H1 (cell line): ENCODE data around the gene C19orf53. TPM values are rescaled to one million over a fixed set of nuclear protein-coding genes. Genes with fewer than 3 reads are reported as not detected.
A peak's percentile ranks its signal among the peaks of the same experiment; 100 is the strongest.

Experiments
- CTCF ChIA-PET: fragments of 300-600 bp; sonication (Branson Sonifier 250); formaldehyde crosslinking; loops from one replicate; lab custom pipeline; 2021; ENCODE audit not compliant: partially characterized antibody; lab: Charles Lee
- POLR2A ChIA-PET: fragments of 300-600 bp; sonication (Branson Sonifier 250); formaldehyde crosslinking; loops from one replicate; lab custom pipeline; 2021; ENCODE audit warnings: inconsistent platforms; ENCODE audit not compliant: partially characterized antibody; lab: Charles Lee
- DNase-seq, 2 experiments: peaks; one replicate each; pipeline versions ENCODE4 v3.0.0 to v3.0.0-alpha.2; 2010 to 2022; ENCODE audit warnings: low spot score in 2 of 2, low read depth in 1 of 2, mixed read lengths in 1 of 2
- FAIRE-seq: peaks from 2 replicates; lab custom pipeline; 2011; peaks lifted over from hg19 to GRCh38; lab: Jason Lieb, UNC
- H2AFZ ChIP-seq: 2 replicates; pipeline ENCODE4 v1.8.1; 2012; ENCODE audit warnings: low read length, inconsistent platforms
- H2AK5ac ChIP-seq: 2 replicates; pipeline ENCODE4 v1.6.1; 2013; ENCODE audit warnings: low read depth, low read length
- H2BK120ac ChIP-seq: replicated peaks from 2 replicates; pipeline ENCODE3; 2013; ENCODE audit warnings: low read depth, low read length, inconsistent platforms
- H2BK12ac ChIP-seq: 2 replicates; pipeline ENCODE4 v1.6.1; 2013; ENCODE audit warnings: low read depth, low read length
- H2BK15ac ChIP-seq: 2 replicates; pipeline ENCODE4 v1.6.1; 2013; ENCODE audit warnings: low read length
- H2BK20ac ChIP-seq: 2 replicates; pipeline ENCODE4 v1.6.1; 2013; ENCODE audit warnings: low read length
- H2BK5ac ChIP-seq: 2 replicates; pipeline ENCODE4 v1.6.1; 2013; ENCODE audit warnings: low read depth, low read length
- H3K14ac ChIP-seq: 2 replicates; pipeline ENCODE4 v1.6.1; 2013; ENCODE audit warnings: inconsistent platforms; ENCODE audit not compliant: insufficient read length
- H3K18ac ChIP-seq: 2 replicates; pipeline ENCODE4 v1.6.1; 2013; ENCODE audit warnings: low read length; ENCODE audit errors: extremely low read depth
- H3K23ac ChIP-seq: 2 replicates; pipeline ENCODE4 v1.6.1; 2013; ENCODE audit warnings: inconsistent platforms; ENCODE audit not compliant: insufficient read length
- H3K23me2 ChIP-seq: 2 replicates; pipeline ENCODE4 v1.6.1; 2013; ENCODE audit warnings: low read depth, low read length
- H3K27ac ChIP-seq: 2 replicates; pipeline ENCODE4 v1.6.1; 2011; ENCODE audit warnings: low read depth, low read length, inconsistent platforms
- H3K27me3 ChIP-seq, 4 experiments: replicated peaks in 1 of 4; 1 replicate in 1 of 4; 2 replicates in 3 of 4; pipeline versions ENCODE4 v1.6.1 to v1.8.1; 2011 to 2013; ENCODE audit warnings: low read length in 3 of 4, mild to moderate bottlenecking in 3 of 4, inconsistent platforms in 2 of 4, mixed read lengths in 2 of 4, moderate library complexity in 1 of 4; ENCODE audit not compliant: control insufficient read depth in 3 of 4, insufficient read depth in 3 of 4; ENCODE audit errors: extremely low read depth in 1 of 4
- H3K36me3 ChIP-seq, 4 experiments: 2 replicates each; pipeline versions ENCODE4 v1.6.1 to v1.8.1; 2011 to 2013; ENCODE audit warnings: mild to moderate bottlenecking in 4 of 4, low read length in 3 of 4, moderate library complexity in 2 of 4, control low read depth in 1 of 4, inconsistent platforms in 1 of 4; ENCODE audit not compliant: insufficient read depth in 4 of 4, control insufficient read depth in 2 of 4
- H3K4ac ChIP-seq: replicated peaks from 2 replicates; pipeline ENCODE3; 2013; ENCODE audit warnings: low read length, low read depth, mixed read lengths, inconsistent platforms; ENCODE audit not compliant: insufficient read length
- H3K4me1 ChIP-seq, 4 experiments: replicated peaks in 1 of 4; 1 replicate in 1 of 4; 2 replicates in 3 of 4; pipeline versions ENCODE4 v1.6.1 to v1.8.1; 2011 to 2013; ENCODE audit warnings: low read length in 3 of 4, inconsistent platforms in 2 of 4, mixed read lengths in 1 of 4; ENCODE audit not compliant: insufficient read depth in 4 of 4, control insufficient read depth in 3 of 4
- H3K4me2 ChIP-seq, 2 experiments: 2 replicates each; pipeline versions ENCODE4 v1.6.1 to v1.8.1; 2011 to 2013; ENCODE audit warnings: low read depth in 2 of 2, low read length in 2 of 2, control low read depth in 1 of 2, inconsistent platforms in 1 of 2, mild to moderate bottlenecking in 1 of 2; ENCODE audit not compliant: insufficient read depth in 1 of 2
- H3K4me3 ChIP-seq, 4 experiments: fragments of 200-600, 300-600 bp in 1 of 4; sonication (generic), shearing (Covaris generic), sonication (Bioruptor Twin) in 1 of 4; 2 replicates each; pipeline versions ENCODE4 v1.5.1 to v1.8.1; 2011 to 2016; ENCODE audit warnings: low read length in 4 of 4, low read depth in 3 of 4, control low read depth in 2 of 4, inconsistent platforms in 2 of 4, mild to moderate bottlenecking in 2 of 4, mixed read lengths in 1 of 4, moderate library complexity in 1 of 4; ENCODE audit not compliant: insufficient read depth in 2 of 4; ENCODE audit errors: extremely low read depth in 1 of 4
- H3K56ac ChIP-seq: replicated peaks from 2 replicates; pipeline ENCODE3; 2013; ENCODE audit warnings: low read depth, mild to moderate bottlenecking, mixed read lengths, low read length, inconsistent platforms; ENCODE audit not compliant: insufficient read length
- H3K79me1 ChIP-seq: 2 replicates; pipeline ENCODE4 v1.6.1; 2013; ENCODE audit warnings: low read depth, low read length, control low read depth
- H3K79me2 ChIP-seq, 2 experiments: 2 replicates each; pipeline versions ENCODE4 v1.6.1 to v1.8.1; 2012 to 2013; ENCODE audit warnings: low read length in 2 of 2, mild to moderate bottlenecking in 2 of 2, inconsistent platforms in 1 of 2; ENCODE audit not compliant: insufficient read depth in 2 of 2, control insufficient read depth in 1 of 2
- H3K9ac ChIP-seq, 4 experiments: replicated peaks in 1 of 4; 1 replicate in 1 of 4; 2 replicates in 3 of 4; pipeline versions ENCODE4 v1.6.1 to v1.8.1; 2011 to 2013; ENCODE audit warnings: low read depth in 3 of 4, low read length in 3 of 4, control low read depth in 2 of 4, mild to moderate bottlenecking in 2 of 4, moderate library complexity in 2 of 4, inconsistent platforms in 1 of 4; ENCODE audit errors: extremely low read depth in 1 of 4
- H3K9me3 ChIP-seq, 2 experiments: 2 replicates each; pipeline versions ENCODE4 v1.6.1 to v1.8.1; 2012 to 2013; ENCODE audit warnings: mild to moderate bottlenecking in 2 of 2, moderate library complexity in 2 of 2, control low read depth in 1 of 2, inconsistent platforms in 1 of 2, low read depth in 1 of 2, low read length in 1 of 2, mixed read lengths in 1 of 2; ENCODE audit not compliant: insufficient read depth in 2 of 2
- H4K20me1 ChIP-seq, 2 experiments: replicated peaks in 1 of 2; 2 replicates each; pipeline versions ENCODE3 to v1.8.1; 2011 to 2013; ENCODE audit warnings: inconsistent platforms in 2 of 2, low read length in 2 of 2, mild to moderate bottlenecking in 1 of 2; ENCODE audit not compliant: insufficient read depth in 2 of 2, control insufficient read depth in 1 of 2
- H4K5ac ChIP-seq: 2 replicates; pipeline ENCODE4 v1.6.1; 2013; ENCODE audit warnings: low read length, low read depth, mixed read lengths, inconsistent platforms; ENCODE audit not compliant: insufficient read length
- H4K8ac ChIP-seq: 2 replicates; pipeline ENCODE4 v1.8.0; 2013; ENCODE audit warnings: mild to moderate bottlenecking, moderate library complexity, low read length, inconsistent platforms; ENCODE audit not compliant: insufficient read depth; ENCODE audit errors: extremely low read depth
- H4K91ac ChIP-seq: replicated peaks from 2 replicates; pipeline ENCODE3; 2013; ENCODE audit warnings: low read length, mixed read lengths, inconsistent platforms; ENCODE audit not compliant: insufficient read length
- BACH1 ChIP-seq: IDR thresholded peaks from 2 replicates; pipeline ENCODE4 v1.6.1; 2012; ENCODE audit warnings: low read length, improper control_type of control experiment
- CHD2 ChIP-seq: IDR thresholded peaks from 2 replicates; pipeline ENCODE4 v1.6.1; 2012; ENCODE audit warnings: low read length, improper control_type of control experiment
- CREB1 ChIP-seq: IDR thresholded peaks from 2 replicates; pipeline ENCODE4 v1.6.1; 2012; ENCODE audit warnings: inconsistent platforms
- EZH2 ChIP-seq: fragments of 200-600 bp; sonication (generic); IDR thresholded peaks from 2 replicates; pipeline ENCODE4 v1.7.1; 2012; ENCODE audit warnings: low read depth, mild to moderate bottlenecking, moderate library complexity, low read length, inconsistent platforms; ENCODE audit not compliant: severe bottlenecking
- HDAC2 ChIP-seq, 2 experiments: fragments of 300-600 bp in 1 of 2; sonication (generic) in 1 of 2; IDR thresholded peaks; 2 replicates each; pipeline ENCODE4 v1.6.1; 2011 to 2012; ENCODE audit warnings: low read depth in 2 of 2, low read length in 2 of 2, mild to moderate bottlenecking in 2 of 2, moderate library complexity in 2 of 2, borderline replicate concordance in 1 of 2, inconsistent platforms in 1 of 2
- JUND ChIP-seq: IDR thresholded peaks from 2 replicates; pipeline ENCODE4 v1.6.1; 2011; ENCODE audit warnings: mild to moderate bottlenecking, improper control_type of control experiment, low read length
- RAD21 ChIP-seq, 2 experiments: IDR thresholded peaks in 1 of 2; conservative IDR thresholded peaks in 1 of 2; 2 replicates each; pipeline ENCODE4 v1.6.1; 2011; ENCODE audit warnings: low read depth in 2 of 2, low read length in 2 of 2, improper control_type of control experiment in 1 of 2, inconsistent platforms in 1 of 2, mild to moderate bottlenecking in 1 of 2, moderate library complexity in 1 of 2
- RFX5 ChIP-seq: IDR thresholded peaks from 2 replicates; pipeline ENCODE4 v1.6.1; 2011; ENCODE audit warnings: low read depth, low read length, improper control_type of control experiment, borderline replicate concordance
- SP2 ChIP-seq: IDR thresholded peaks from 2 replicates; pipeline ENCODE4 v1.6.1; 2012; ENCODE audit warnings: mild to moderate bottlenecking, low read length, inconsistent platforms
- TBP ChIP-seq: IDR thresholded peaks from 2 replicates; pipeline ENCODE4 v1.6.1; 2011; ENCODE audit warnings: low read depth, low read length, improper control_type of control experiment
- TCF12 ChIP-seq: IDR thresholded peaks from 2 replicates; pipeline ENCODE4 v1.6.1; 2011; ENCODE audit warnings: low read depth, mild to moderate bottlenecking, low read length
- TEAD4 ChIP-seq: IDR thresholded peaks from 2 replicates; pipeline ENCODE4 v1.6.1; 2012; ENCODE audit warnings: low read depth, low read length, inconsistent platforms, mixed read lengths
- WGBS, 2 experiments: shearing (Covaris generic) in 1 of 2; methylation state at CpG; one replicate each; pipeline versions ENCODE4 v1.1.6 to v1.1.7; 2013 to 2015; ENCODE audit warnings: low lambda C conversion rate in 2 of 2, mixed read lengths in 2 of 2, inconsistent platforms in 1 of 2, low coverage in 1 of 2, missing lambda C conversion rate in 1 of 2; ENCODE audit not compliant: insufficient replicate concordance in 2 of 2, insufficient coverage in 1 of 2, insufficient read length in 1 of 2; ENCODE audit errors: extremely low coverage in 1 of 2, missing lambda C conversion rate in 1 of 2; 5-methylcytosine and 5-hydroxymethylcytosine counted together
- polyA plus RNA-seq, 7 experiments: library from polyadenylated mRNA; depleted of rRNA in 3 of 7; stranded (reverse) in 5 of 7; unstranded in 2 of 7; fragments of >200 nt in 5 of 7; fragments of 200-250 nt in 2 of 7; gene quantifications; 1 replicate in 5 of 7; 2 replicates in 1 of 7; 4 replicates in 1 of 7; pipeline versions ENCODE4 v1.2.1 to v1.2.3, GENCODE V29; 2011 to 2013; ENCODE audit warnings: missing spikeins in 2 of 7, mixed read lengths in 2 of 7
- total RNA-seq: library from RNA; stranded (reverse); fragmentation: NEBNext Ultra II Directional; extraction: Animal tissue kit (Norgen Biotek cat#: 25700); gene quantifications from 2 replicates; pipeline ENCODE4 v1.2.1, GENCODE V29; 2021

The C19orf53 gene
- total and polyA plus RNA-seq, 2 of the 8 experiments (the other 6 are each of a cell fraction or from before 2014, with no cell fraction given), result 104 to 169 TPM

DNA sequence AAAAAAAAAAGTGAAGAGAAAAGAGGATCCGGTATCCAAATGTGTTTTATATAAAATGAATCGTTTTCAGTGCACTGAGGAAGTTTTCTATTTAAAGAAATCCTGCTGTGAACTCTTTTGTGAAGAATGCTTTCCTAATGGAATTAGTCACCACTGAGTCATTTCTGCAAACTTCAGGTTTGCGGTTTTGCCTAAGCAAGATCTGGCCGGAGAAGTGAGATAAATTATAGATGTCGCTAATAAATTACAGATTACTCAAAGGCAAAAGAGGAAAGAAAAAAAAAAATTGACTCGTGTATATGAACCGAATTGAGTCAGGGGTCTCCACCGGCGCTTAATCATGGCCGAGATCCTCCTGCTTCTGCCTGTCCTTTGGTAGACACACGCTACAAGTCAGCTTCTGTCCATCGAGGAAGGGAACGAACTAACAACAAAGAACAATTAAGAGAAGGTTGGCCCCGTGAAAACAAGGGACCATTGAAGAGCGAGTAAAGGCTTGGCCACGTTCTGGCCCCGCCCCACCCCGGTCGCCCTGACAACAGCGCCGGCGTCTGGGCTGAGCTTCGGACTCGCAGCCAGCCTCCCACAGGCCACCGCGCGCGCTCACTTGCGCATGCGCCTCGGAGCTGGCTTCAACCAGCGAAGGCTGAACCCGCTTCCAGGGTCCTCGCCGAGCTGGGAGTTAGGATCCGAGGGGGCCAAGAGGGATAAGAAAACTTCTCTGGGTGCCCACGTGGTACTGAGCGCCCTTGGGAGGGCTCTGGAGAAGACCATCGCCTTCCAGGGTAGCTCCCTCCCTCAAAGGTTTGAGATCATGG is 42.9 kb upstream of the C19orf53 start:
- Histone ChIP-seq H4K20me1 (no peaks in the 10 kb centered on the region), H3K79me2 (no peaks in the 10 kb centered on the region), H2BK12ac (no peak overlapping the region), H3K27me3 (no peaks in the 10 kb centered on the region), H3K79me1 (no peaks in the 10 kb centered on the region; the same call in 1 of the 2 replicates), H3K4ac (no peak overlapping the region), H3K9me3 (no peaks in the 10 kb centered on the region), H2BK20ac (no peak overlapping the region), H2AK5ac (no peak overlapping the region), H4K5ac (peak overlapping the region; percentile 68), H4K91ac (no peak overlapping the region), H3K36me3 (no peaks in the 10 kb centered on the region; a peak in 1 of 8 replicates), H4K8ac (peak overlapping the region; percentile 95), H3K4me1 (peaks cover 0 to 5% (median 0%) of the 10 kb centered on the region in 4 experiments; a peak in 2 of 7 replicates), H3K14ac (no peak overlapping the region), H3K23me2 (peaks cover 4% of the 10 kb centered on the region), H3K23ac (no peak overlapping the region), H2BK15ac (no peak overlapping the region), H3K56ac (no peak overlapping the region), H2AFZ (peak overlapping the region; percentile 85; the same call in 1 of the 2 replicates), H3K18ac (peak overlapping the region; percentile 81; the same call in 1 of the 2 replicates), H3K27ac (peak overlapping the region; percentile 26; the same call in 1 of the 2 replicates), H3K4me2 (peak overlapping the region; percentile 81 to 88), H2BK5ac (no peak overlapping the region), H3K4me3 (peak overlapping the region; percentile 41 to 61 (median 54)), H2BK120ac (no peak overlapping the region), H3K9ac (peak overlapping the region; percentile 58 to 82 (median 78))
- DNase-seq, result peak; percentile 87 to 98
- ChIA-PET POLR2A (interaction anchor here (0.6 to 1.5 kb wide), 9 partner anchors 9 to 391 kb away, joined by 3 to 6 read pairs (median 4); partner anchors contain the start of gene MRI1), CTCF (interaction anchor here (0.9 to 3.0 kb wide), 4 partner anchors 9 to 131 kb away, joined by 3 to 13 read pairs (median 4); no protein-coding TSS in a partner anchor)
- WGBS, 2 experiments, result 8% methylated on average over 39 of the region's 39 CpGs; no CpG with 5 or more reads in 1 of the 2 experiments
- no peak for FAIRE-seq
- TF ChIP-seq BACH1 (no peak), TEAD4 (no peak), CREB1 (no peak), TBP (no peak; the same call in 1 of the 2 replicates), CHD2 (no peak), EZH2 (no peak), RAD21 (IDR thresholded peaks at IDR 0.05 in 1 of 2, conservative IDR thresholded peaks at IDR 0.05 in 1 of 2; ENCODE audit: low read depth in 2 of 2, low read length in 2 of 2) (no peak), TCF12 (no peak), JUND (peak; percentile 47; the same call in 1 of the 2 replicates), SP2 (no peak), HDAC2 (IDR thresholded peaks at IDR 0.05; ENCODE audit: borderline replicate concordance in 1 of 2, low read depth in 2 of 2, low read length in 2 of 2) (no peak), RFX5 (no peak)
